ENCODE measurements around the gene RAC2. TPM values are rescaled to one million over a fixed set of nuclear protein-coding genes. Genes with fewer than 3 reads are reported as not detected.

Gene RAC2
- polyA plus RNA-seq, 2 of the 4 experiments (the other 2 are of a cell fraction): 0.05 TPM; not detected in 1

DNA sequence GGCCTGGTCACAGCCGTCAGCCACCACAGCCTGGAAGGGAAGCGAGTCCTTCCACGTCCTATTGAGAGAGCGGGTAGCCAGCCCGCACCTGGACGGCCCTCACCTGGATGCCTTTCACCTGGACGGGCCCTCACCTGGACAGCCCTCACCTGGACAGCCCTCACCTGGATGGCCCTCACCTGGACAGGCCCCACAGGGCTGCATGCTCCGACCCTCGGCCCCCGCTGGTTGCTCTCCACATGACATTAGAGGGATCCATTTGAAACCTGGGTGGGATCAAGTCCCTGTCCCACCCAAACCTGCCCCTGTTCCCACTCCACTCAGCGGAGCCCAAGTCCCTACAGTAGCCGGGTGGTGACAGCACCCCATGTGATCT is 59.7 kb downstream of the RAC2 start:
- CTCF ChIA-PET: interaction anchor here (0.7 to 3.2 kb wide), 5 partner anchors 10 to 21 kb away, joined by 3 to 18 read pairs (median 5); no protein-coding TSS in a partner anchor
- POLR2A ChIA-PET: no interaction called here

DNA sequence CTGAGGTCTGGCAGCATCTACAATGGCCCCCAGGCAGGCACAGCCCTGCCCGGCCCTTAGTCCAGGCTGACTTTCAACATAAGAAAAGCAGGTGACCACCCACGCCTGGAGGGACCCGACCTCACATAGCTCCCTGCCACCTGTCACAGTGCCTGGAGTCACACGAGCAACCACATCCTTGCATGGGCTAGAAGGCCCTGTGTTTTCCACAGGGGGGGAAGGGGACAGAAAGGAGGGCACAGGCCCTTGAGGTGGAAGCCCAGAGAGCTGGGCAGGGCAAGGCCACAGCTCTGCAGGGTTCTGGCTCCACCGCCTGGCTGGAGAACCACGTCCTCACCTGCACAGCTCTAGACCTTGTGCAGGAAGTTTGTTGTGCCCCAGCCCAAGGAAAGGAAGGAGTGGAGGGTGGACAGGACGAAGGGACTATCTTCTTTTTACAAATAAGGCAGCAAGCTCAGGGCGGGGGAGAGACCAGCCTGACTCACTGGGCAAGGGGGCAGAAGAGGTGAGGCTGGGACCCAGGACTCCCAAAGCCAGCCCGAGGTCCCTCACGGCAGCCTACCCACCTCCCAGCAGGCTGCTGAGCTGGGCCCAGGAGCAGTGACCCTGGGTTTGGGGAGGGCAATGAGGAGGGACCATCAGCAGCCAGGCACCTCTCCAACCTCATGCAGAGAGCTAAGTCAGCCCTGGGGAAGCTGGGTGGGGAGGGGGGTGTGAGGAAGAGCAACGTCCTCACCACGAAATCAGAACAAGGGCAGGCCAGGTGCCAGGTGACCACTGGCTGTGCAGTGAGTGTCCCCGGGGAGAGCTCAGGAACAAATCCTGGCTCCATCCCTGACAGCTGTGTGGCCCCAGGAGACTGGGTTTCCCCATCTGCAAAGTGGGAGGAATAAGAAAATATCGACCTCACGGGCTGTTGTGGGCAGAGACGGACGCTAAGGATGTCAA is 60.4 kb downstream of the RAC2 start:
- POLR2A ChIA-PET: interaction anchor here (1.0 kb wide), 1 partner anchor 16 kb away, joined by 3 read pairs; no protein-coding TSS in a partner anchor
- no peak for FAIRE-seq
- no peak for TF ChIP-seq JUN (IDR thresholded peaks at IDR 0.05)
- TF ChIP-seq SREBF2 (IDR thresholded peaks at IDR 0.05): no peak
- TF ChIP-seq RAD21 (conservative IDR thresholded peaks at IDR 0.05 in 1 of 2, IDR thresholded peaks at IDR 0.05 in 1 of 2): peak in 1 of 2 experiments; percentile 18; a peak in 1 of 5 replicates
- Histone ChIP-seq H3K9me3 (no peaks in the 10 kb centered on the region), H3K4me1 (peaks cover 68% of the 10 kb centered on the region), H3K4me3 (no peak overlapping the region), H3K4me2 (0 out of 3 replicates have a peak overlapping the region, but pooled peaks have one; percentile 10), H3K27ac (peak overlapping the region; percentile 15 to 99; a peak in 3 of 6 replicates)
- no peak for DNase-seq (ENCODE audit: low read depth in 1 of 2, low spot score in 1 of 2)
- no peak for ATAC-seq
- 75% methylated on average over 12 of the region's 17 CpGs for WGBS (ENCODE audit: missing lambda C conversion rate)
- CTCF ChIA-PET: interaction anchor here (1.1 to 3.2 kb wide), 5 partner anchors 8 to 20 kb away, joined by 3 to 18 read pairs (median 5); no protein-coding TSS in a partner anchor

More for the DNA sequence above, 59.7 kb downstream of the RAC2 start:
- H3K27ac ChIP-seq: peak overlapping the region in 1 of 2 experiments; percentile 99; a peak in 2 of 6 replicates
- peaks cover 68% of the 10 kb centered on the region for H3K4me1 ChIP-seq
- no peaks in the 10 kb centered on the region for H3K9me3 ChIP-seq
- no peak overlapping the region for H3K4me2 ChIP-seq
- FAIRE-seq: no peak
- no peak overlapping the region for H3K4me3 ChIP-seq
- no peak for DNase-seq (ENCODE audit: low read depth in 1 of 2, low spot score in 1 of 2)
- 79% methylated on average over 6 of the region's 12 CpGs for WGBS (ENCODE audit: missing lambda C conversion rate)
- no peak for TF ChIP-seq POLR2A (IDR thresholded peaks at IDR 0.05; ENCODE audit: low read length)
- TF ChIP-seq FOSB (CRISPR knock-in tag; IDR thresholded peaks at IDR 0.05): no peak
- no peak for TF ChIP-seq ZC3H11A (IDR thresholded peaks at IDR 0.05)
- ATAC-seq: no peak

DNA sequence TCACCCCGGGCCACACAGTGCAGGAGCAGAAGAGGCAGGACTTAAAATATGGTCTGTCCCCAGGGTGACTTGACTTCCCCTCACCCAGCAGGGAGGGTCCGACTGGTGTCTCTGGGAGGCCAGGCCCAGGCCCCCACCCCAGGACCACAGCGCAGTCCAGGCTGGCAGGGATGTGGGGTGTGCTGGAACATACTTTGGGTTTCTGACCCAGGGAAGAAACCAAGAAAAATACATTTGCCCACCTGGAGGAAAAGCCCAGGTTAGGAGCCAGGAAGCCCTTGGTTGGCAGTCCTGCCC is 61.2 kb downstream of the RAC2 start:
- no peaks in the 10 kb centered on the region for H3K9me3 ChIP-seq
- no peak overlapping the region for H3K4me3 ChIP-seq
- TF ChIP-seq FOXS1 (CRISPR knock-in tag; IDR thresholded peaks at IDR 0.05) (no peak), CBX8 (IDR thresholded peaks at IDR 0.05) (no peak), PHF8 (IDR thresholded peaks at IDR 0.05; ENCODE audit: borderline replicate concordance, low read depth) (no peak), HDAC2 (IDR thresholded peaks at IDR 0.05) (no peak), BHLHE40 (IDR thresholded peaks at IDR 0.05; ENCODE audit: low read depth, low read length) (no peak), MAFK (IDR thresholded peaks at IDR 0.05; ENCODE audit: partially characterized antibody) (no peak), TFCP2L1 (CRISPR knock-in tag; IDR thresholded peaks at IDR 0.05) (no peak), SREBF2 (IDR thresholded peaks at IDR 0.05) (no peak), MAZ (IDR thresholded peaks at IDR 0.05; ENCODE audit: borderline replicate concordance, low read depth, low read length) (no peak), NFE2L2 (conservative IDR thresholded peaks at IDR 0.05; ENCODE audit: low read length) (no peak), JUNB (IDR thresholded peaks at IDR 0.05) (no peak), EHF (CRISPR knock-in tag; IDR thresholded peaks at IDR 0.05) (no peak)
- TF ChIP-seq, protein P1, sequence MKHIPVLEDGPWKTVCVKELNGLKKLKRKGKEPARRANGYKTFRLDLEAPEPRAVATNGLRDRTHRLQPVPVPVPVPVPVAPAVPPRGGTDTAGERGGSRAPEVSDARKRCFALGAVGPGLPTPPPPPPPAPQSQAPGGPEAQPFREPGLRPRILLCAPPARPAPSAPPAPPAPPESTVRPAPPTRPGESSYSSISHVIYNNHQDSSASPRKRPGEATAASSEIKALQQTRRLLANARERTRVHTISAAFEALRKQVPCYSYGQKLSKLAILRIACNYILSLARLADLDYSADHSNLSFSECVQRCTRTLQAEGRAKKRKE (CRISPR knock-in tag; IDR thresholded peaks at IDR 0.05; ENCODE audit: low read depth): no peak
- TF ChIP-seq, protein P2, sequence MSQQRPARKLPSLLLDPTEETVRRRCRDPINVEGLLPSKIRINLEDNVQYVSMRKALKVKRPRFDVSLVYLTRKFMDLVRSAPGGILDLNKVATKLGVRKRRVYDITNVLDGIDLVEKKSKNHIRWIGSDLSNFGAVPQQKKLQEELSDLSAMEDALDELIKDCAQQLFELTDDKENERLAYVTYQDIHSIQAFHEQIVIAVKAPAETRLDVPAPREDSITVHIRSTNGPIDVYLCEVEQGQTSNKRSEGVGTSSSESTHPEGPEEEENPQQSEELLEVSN (IDR thresholded peaks at IDR 0.05; ENCODE audit: borderline replicate concordance, low read depth): no peak
- TF ChIP-seq, protein P3, sequence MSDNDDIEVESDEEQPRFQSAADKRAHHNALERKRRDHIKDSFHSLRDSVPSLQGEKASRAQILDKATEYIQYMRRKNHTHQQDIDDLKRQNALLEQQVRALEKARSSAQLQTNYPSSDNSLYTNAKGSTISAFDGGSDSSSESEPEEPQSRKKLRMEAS (IDR thresholded peaks at IDR 0.05): no peak
- TF ChIP-seq, protein P4, sequence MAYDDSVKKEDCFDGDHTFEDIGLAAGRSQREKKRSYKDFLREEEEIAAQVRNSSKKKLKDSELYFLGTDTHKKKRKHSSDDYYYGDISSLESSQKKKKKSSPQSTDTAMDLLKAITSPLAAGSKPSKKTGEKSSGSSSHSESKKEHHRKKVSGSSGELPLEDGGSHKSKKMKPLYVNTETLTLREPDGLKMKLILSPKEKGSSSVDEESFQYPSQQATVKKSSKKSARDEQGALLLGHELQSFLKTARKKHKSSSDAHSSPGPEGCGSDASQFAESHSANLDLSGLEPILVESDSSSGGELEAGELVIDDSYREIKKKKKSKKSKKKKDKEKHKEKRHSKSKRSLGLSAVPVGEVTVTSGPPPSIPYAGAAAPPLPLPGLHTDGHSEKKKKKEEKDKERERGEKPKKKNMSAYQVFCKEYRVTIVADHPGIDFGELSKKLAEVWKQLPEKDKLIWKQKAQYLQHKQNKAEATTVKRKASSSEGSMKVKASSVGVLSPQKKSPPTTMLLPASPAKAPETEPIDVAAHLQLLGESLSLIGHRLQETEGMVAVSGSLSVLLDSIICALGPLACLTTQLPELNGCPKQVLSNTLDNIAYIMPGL (CRISPR knock-in tag; IDR thresholded peaks at IDR 0.05; ENCODE audit: borderline replicate concordance): no peak
- H3K4me2 ChIP-seq: no peak overlapping the region
- peak overlapping the region in 1 of 2 experiments; percentile 99; a peak in 3 of 6 replicates for H3K27ac ChIP-seq
- CTCF ChIA-PET: interaction anchor here (1.1 to 3.2 kb wide), 4 partner anchors 9 to 20 kb away, joined by 3 to 18 read pairs (median 5); no protein-coding TSS in a partner anchor
- peaks cover 70% of the 10 kb centered on the region for H3K4me1 ChIP-seq
- ATAC-seq (no peak), FAIRE-seq (no peak), DNase-seq (ENCODE audit: low read depth in 1 of 2, low spot score in 1 of 2) (no peak)
- WGBS (ENCODE audit: missing lambda C conversion rate): 67% methylated on average over 3 of the region's 3 CpGs
- POLR2A ChIA-PET: interaction anchor here (1.0 kb wide), 1 partner anchor 17 kb away, joined by 3 read pairs; no protein-coding TSS in a partner anchor
